Measurements from ENCODE around the gene SLC25A47.
A peak's percentile ranks its signal among the peaks of the same experiment; 100 is the strongest.

Gene SLC25A47

DNA sequence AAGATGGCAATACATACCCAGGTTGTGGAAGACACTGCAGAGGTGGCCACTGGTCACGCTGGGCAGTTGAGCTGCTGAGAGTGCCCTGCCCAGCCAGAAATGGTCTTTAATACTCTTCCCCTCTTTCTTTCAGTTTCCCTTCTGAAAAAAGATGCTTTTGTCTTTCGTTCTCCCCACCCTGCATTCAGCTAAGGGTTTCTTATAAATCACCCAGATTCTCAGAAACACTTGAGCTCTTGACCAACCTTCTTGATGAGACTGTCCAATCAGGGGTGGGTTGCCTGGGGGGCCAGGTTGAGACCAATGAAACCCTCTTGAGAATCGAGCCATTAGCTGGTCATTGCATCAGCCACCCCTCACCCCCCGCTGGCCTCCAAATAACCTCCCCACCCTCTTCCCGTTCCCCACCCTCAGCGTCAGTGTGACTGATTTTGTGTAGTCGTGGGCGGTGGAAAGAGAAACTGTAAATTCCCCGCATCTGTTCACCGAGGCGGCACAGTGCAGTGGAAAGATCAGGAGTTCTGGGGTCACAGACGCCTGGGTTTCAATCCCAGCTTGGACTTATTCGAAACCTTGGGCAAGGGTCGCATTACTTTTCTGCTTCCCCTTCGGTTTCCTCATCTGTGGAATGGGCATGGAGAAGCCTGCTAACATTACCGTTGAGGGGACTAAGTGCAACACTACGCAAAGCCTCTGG is 52.3 kb downstream of the SLC25A47 start:
- peak overlapping the region; percentile 83 for H3K4me3 ChIP-seq (ENCODE audit: low read depth, low read length)
- peak; percentile 98 for DNase-seq (ENCODE audit: low read depth)
- TF ChIP-seq CTCF (conservative IDR thresholded peaks at IDR 0.05; ENCODE audit: low read depth, low read length), result no peak

DNA sequence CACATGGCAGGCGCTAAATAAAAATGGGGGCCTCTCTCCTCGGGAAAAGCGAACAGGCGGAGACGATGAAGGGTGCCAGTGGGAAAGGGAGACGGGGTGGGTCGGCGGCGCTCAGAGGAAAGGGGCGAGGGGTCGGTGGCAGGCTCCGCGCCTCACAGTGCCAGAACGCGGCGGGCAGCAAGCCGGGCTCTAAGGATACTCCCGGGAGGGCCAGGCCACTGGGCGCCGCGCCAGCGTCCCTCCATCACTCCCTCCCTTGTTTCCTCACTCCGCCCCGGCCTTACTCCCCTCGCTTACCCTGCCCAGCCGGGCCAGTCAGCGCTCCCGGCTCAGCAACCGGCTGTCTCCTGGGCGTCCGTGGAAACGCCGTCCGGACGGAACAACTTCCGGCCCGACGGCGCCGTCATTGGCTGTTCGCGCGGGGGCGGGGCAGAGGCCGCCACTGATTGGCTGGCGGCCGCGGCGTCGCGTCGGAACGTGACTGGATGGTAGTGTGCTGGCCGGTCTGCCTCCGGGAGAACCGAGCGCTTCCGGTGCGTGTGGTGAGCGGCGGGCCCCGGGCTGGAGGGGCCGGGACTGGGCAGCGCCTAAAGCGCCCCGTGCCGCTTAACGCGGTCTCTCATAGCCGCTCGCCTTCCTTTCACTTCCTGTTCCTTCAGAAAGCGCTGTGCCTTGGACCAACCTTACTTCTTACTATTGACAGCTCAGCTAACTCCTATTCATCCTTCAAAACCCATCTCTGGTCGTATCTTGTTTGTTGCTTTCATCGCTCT is 53.0 kb downstream of the SLC25A47 start, which contains the start of gene WDR25:
WDR25 (plus strand) TSS at position 523 of the 773 bp plus-strand sequence.
- TF ChIP-seq CTCF (conservative IDR thresholded peaks at IDR 0.05; ENCODE audit: low read depth, low read length), result no peak
- peak within 1 kb of the TSS; percentile 83 for H3K4me3 ChIP-seq (ENCODE audit: low read depth, low read length)
- peak; percentile 98 for DNase-seq (ENCODE audit: low read depth)

- no peak for DNase-seq (ENCODE audit: low read depth)
- TF ChIP-seq CTCF (conservative IDR thresholded peaks at IDR 0.05; ENCODE audit: low read depth, low read length), result peak; percentile 36
- H3K4me3 ChIP-seq (ENCODE audit: low read depth, low read length), result peak overlapping the region; percentile 83
These were observed 53.6 kb downstream of the SLC25A47 start for GRCh38 chr14:100376751-100377171.

All from choroid plexus epithelial cell (primary cell).